Frontal cortex (tissue), 4 donors: ENCODE results near the gene ZNF705A. TPM values are rescaled to one million over a fixed set of nuclear protein-coding genes. Genes with fewer than 3 reads are reported as not detected.
"Not testable (repeated sequence)": the region's sequence is repeated elsewhere in the genome, so short reads cannot be mapped to it uniquely, and the experiment has no call there.

Source experiments
- DNase-seq, 2 donors: peaks; one replicate each; pipeline ENCODE4 v3.0.0; 2012; ENCODE audit warnings: low spot score in 2 of 2
- FAIRE-seq: peaks from 2 replicates; lab custom pipeline; 2012; peaks lifted over from hg19 to GRCh38; lab: Jason Lieb, UNC
- total RNA-seq: library from RNA; depleted of rRNA; stranded (reverse); fragments of >200 nt; gene quantifications from one replicate; pipeline ENCODE4 v1.2.3, GENCODE V29; 2014
- donor health status: control.
- donor health status: control.
- donor health status: control.

Gene ZNF705A
- total RNA-seq = not detected

- DNase-seq = no peak
- no peak for FAIRE-seq
Measured at GRCh38 chr12:8156845-8157244, at the start of gene ZNF705A. Gene ZNF705A, plus strand, starts transcription at chr12:8157015. Its CDS starts 15,611 bp downstream, at chr12:8172626.

- FAIRE-seq (peak; percentile 94), DNase-seq (peak; percentile 48 to 60)
Measured at GRCh38 chr12:8108808-8109398, 47.9 kb upstream of the ZNF705A start.

GRCh38 chr12:8113117-8113516 is 43.7 kb upstream of the ZNF705A start:
- not testable (repeated sequence) for DNase-seq, FAIRE-seq

GRCh38 chr12:8120072-8120713 is 36.6 kb upstream of the ZNF705A start:
- DNase-seq (no peak), FAIRE-seq (no peak)

GRCh38 chr12:8123124-8123912 is 33.5 kb upstream of the ZNF705A start, which contains the start of gene CLEC4A:
Gene CLEC4A, plus strand, starts transcription at chr12:8123617. Its CDS starts 262 bp downstream, at chr12:8123879.
- DNase-seq (no peak), FAIRE-seq (no peak)

GRCh38 chr12:8127138-8127537 is 29.7 kb upstream of the ZNF705A start:
- no peak for FAIRE-seq

GRCh38 chr12:8133636-8134397 is 23.0 kb upstream of the ZNF705A start:
- FAIRE-seq, DNase-seq: not testable (repeated sequence)

More at GRCh38 chr12:8127138-8127537, 29.7 kb upstream of the ZNF705A start:
- no peak for DNase-seq

- not testable (repeated sequence) for FAIRE-seq, DNase-seq
Measured at GRCh38 chr12:8134398-8134930, 22.4 kb upstream of the ZNF705A start.

- not testable (repeated sequence) for DNase-seq, FAIRE-seq
Measured at GRCh38 chr12:8141647-8142046, 15.2 kb upstream of the ZNF705A start.

- DNase-seq (no peak), FAIRE-seq (no peak)
Measured at GRCh38 chr12:8143261-8143660, 13.6 kb upstream of the ZNF705A start.

GRCh38 chr12:8145754-8146441 is 10.9 kb upstream of the ZNF705A start:
- DNase-seq (peak in 1 of 2 donors; percentile 22), FAIRE-seq (no peak)

- FAIRE-seq (no peak), DNase-seq (no peak)
Measured at GRCh38 chr12:8146442-8146771, 10.4 kb upstream of the ZNF705A start.

GRCh38 chr12:8154526-8154925 is 2.3 kb upstream of the ZNF705A start:
- FAIRE-seq (no peak), DNase-seq (no peak)

GRCh38 chr12:8156416-8156815 is 399 bp upstream of the ZNF705A start:
- DNase-seq (no peak), FAIRE-seq (no peak)

- FAIRE-seq = no peak
- no peak for DNase-seq
Measured at GRCh38 chr12:8157484-8158198, 826 bp downstream of the ZNF705A start.

- FAIRE-seq, DNase-seq: not testable (repeated sequence)
Measured at GRCh38 chr12:8172911-8173310, 16.1 kb downstream of the ZNF705A start.

- DNase-seq = peak; percentile 58 to 70
- FAIRE-seq = not testable (repeated sequence)
Measured at GRCh38 chr12:8179989-8180585, 23.3 kb downstream of the ZNF705A start.

- DNase-seq = not testable (repeated sequence)
Measured at GRCh38 chr12:8181271-8181670, 24.5 kb downstream of the ZNF705A start.

More at GRCh38 chr12:8181271-8181670, 24.5 kb downstream of the ZNF705A start:
- FAIRE-seq = not testable (repeated sequence)
